A549 (cell line): ENCODE measurements around the gene EPHB6. TPM values are rescaled to one million over a fixed set of nuclear protein-coding genes. Genes with fewer than 3 reads are reported as not detected.

ENCODE experiments used
- ATAC-seq, 2 experiments: fragments of 200-7000 bp in 1 of 2; fragments of >200 bp in 1 of 2; cut with Nextera tagmentation in 1 of 2; cut with Tn5 transposase in 1 of 2; 3 replicates each; pipeline versions ENCODE4 v1.8.0 to v1.9.1; 2018 to 2020; ENCODE audit warnings: mild to moderate bottlenecking in 1 of 2, moderate library complexity in 1 of 2
- CTCF ChIA-PET: fragments of 300-600 bp; sonication (Branson Sonifier 250); formaldehyde crosslinking; extraction: SDS; loops from one replicate; lab custom pipeline; 2021; ENCODE audit warnings: antibody characterized with exemption, inconsistent platforms; lab: Yijun Ruan, JAX
- POLR2A ChIA-PET: fragments of 350-600 bp; formaldehyde crosslinking; extraction: SDS; loops from one replicate; lab custom pipeline; 2021; ENCODE audit warnings: antibody characterized with exemption, inconsistent platforms; lab: Yijun Ruan, JAX
- DNase-seq, 2 experiments: peaks; one replicate each; pipeline versions ENCODE4 v3.0.0 to v3.0.0-alpha.2; 2011 to 2016; ENCODE audit warnings: low read depth in 1 of 2, low spot score in 1 of 2
- FAIRE-seq: peaks from 2 replicates; lab custom pipeline; 2011; peaks lifted over from hg19 to GRCh38; lab: Jason Lieb, UNC
- H3K27ac ChIP-seq, 2 experiments: fragments of >200 bp; sonication (Bioruptor Twin); formaldehyde crosslinking; 3 replicates each; pipeline ENCODE4 v1.5.1; 2016 to 2017
- H3K4me1 ChIP-seq: fragments of >200 bp; sonication (Bioruptor Twin); formaldehyde crosslinking; 3 replicates; pipeline ENCODE4 v1.6.1; 2016
- H3K4me2 ChIP-seq: fragments of >200 bp; sonication (Bioruptor Twin); formaldehyde crosslinking; 3 replicates; pipeline ENCODE4 v1.6.1; 2016
- H3K4me3 ChIP-seq: fragments of >200 bp; sonication (Bioruptor Twin); formaldehyde crosslinking; 3 replicates; pipeline ENCODE4 v1.5.1; 2016
- H3K9me3 ChIP-seq: fragments of >200 bp; sonication (Bioruptor Twin); formaldehyde crosslinking; 3 replicates; pipeline ENCODE4 v1.6.1; 2016
- EHMT2 ChIP-seq: fragments of 200-600 bp; sonication (generic); IDR thresholded peaks from 2 replicates; pipeline ENCODE4 v1.6.1; 2016; ENCODE audit warnings: antibody characterized with exemption, low read depth, mild to moderate bottlenecking, moderate library complexity
- GATA3 ChIP-seq: IDR thresholded peaks from 2 replicates; pipeline ENCODE4 v1.6.1; 2012; ENCODE audit warnings: borderline replicate concordance
- HDAC2 ChIP-seq: fragments of 200-600 bp; sonication (generic); IDR thresholded peaks from 2 replicates; pipeline ENCODE4 v1.6.1; 2016
- HEYL ChIP-seq: fragments of 250-450 bp; sonication (Bioruptor Pico); IDR thresholded peaks from 2 replicates; pipeline ENCODE4 v1.8.0; 2021; ENCODE audit warnings: mild to moderate bottlenecking, moderate library complexity
- HOXB13 ChIP-seq: fragments of 250-450 bp; sonication (Bioruptor Pico); IDR thresholded peaks from 2 replicates; pipeline ENCODE4 v1.5.0; 2020; ENCODE audit warnings: low read depth, mild to moderate bottlenecking, moderate library complexity
- HOXB5 ChIP-seq: fragments of 250-450 bp; sonication (Bioruptor Pico); IDR thresholded peaks from 2 replicates; pipeline ENCODE4 v1.5.0; 2020; ENCODE audit warnings: mild to moderate bottlenecking, moderate library complexity
- KDM5A ChIP-seq: fragments of 200-600 bp; sonication (generic); IDR thresholded peaks from 2 replicates; pipeline ENCODE4 v1.6.1; 2016; ENCODE audit warnings: antibody characterized with exemption, mild to moderate bottlenecking
- MAFK ChIP-seq: fragments of 450-650 bp; IDR thresholded peaks from 2 replicates; pipeline ENCODE4 v1.6.1; 2014; ENCODE audit not compliant: partially characterized antibody
- MAZ ChIP-seq: fragments of 150-350 bp; IDR thresholded peaks from 2 replicates; pipeline ENCODE4 v1.6.1; 2014; ENCODE audit warnings: antibody characterized with exemption, low read depth, low read length, borderline replicate concordance
- MYC ChIP-seq: IDR thresholded peaks from 2 replicates; pipeline ENCODE4 v1.6.1; 2012; ENCODE audit warnings: mild to moderate bottlenecking, inconsistent platforms, low read length, improper control_type of control experiment, borderline replicate concordance
- NFE2L2 ChIP-seq: fragments of 150-350 bp; conservative IDR thresholded peaks from 2 replicates; pipeline ENCODE4 v1.6.1; 2014; ENCODE audit warnings: low read length
- NPAS2 ChIP-seq: fragments of 250-450 bp; sonication (Bioruptor Pico); IDR thresholded peaks from 2 replicates; pipeline ENCODE4 v1.8.0; 2022; ENCODE audit warnings: mild to moderate bottlenecking, moderate library complexity, borderline replicate concordance
- PHF8 ChIP-seq: fragments of 200-600 bp; sonication (generic); IDR thresholded peaks from 2 replicates; pipeline ENCODE4 v1.6.1; 2016; ENCODE audit warnings: low read depth, mild to moderate bottlenecking, antibody characterized with exemption, moderate library complexity, borderline replicate concordance
- RAD21 ChIP-seq, 2 experiments: fragments of >200 bp in 1 of 2; sonication (Bioruptor Twin) in 1 of 2; formaldehyde crosslinking in 1 of 2; IDR thresholded peaks in 1 of 2; conservative IDR thresholded peaks in 1 of 2; 2 replicates in 1 of 2; 3 replicates in 1 of 2; pipeline ENCODE4 v1.6.1; 2012 to 2018; ENCODE audit warnings: inconsistent platforms in 1 of 2
- RARB ChIP-seq: fragments of 250-450 bp; sonication (Bioruptor Pico); IDR thresholded peaks from 2 replicates; pipeline ENCODE4 v1.8.0; 2021; ENCODE audit warnings: mild to moderate bottlenecking, moderate library complexity
- RCOR1 ChIP-seq: fragments of 150-350 bp; IDR thresholded peaks from 2 replicates; pipeline ENCODE4 v1.6.1; 2014; ENCODE audit warnings: antibody characterized with exemption, low read length, low read depth
- REST ChIP-seq: fragments of 200-600 bp; sonication (generic); IDR thresholded peaks from 2 replicates; pipeline ENCODE4 v1.6.1; 2016; ENCODE audit warnings: antibody characterized with exemption, mild to moderate bottlenecking, moderate library complexity
- RNF2 ChIP-seq: fragments of 200-600 bp; sonication (generic); IDR thresholded peaks from 2 replicates; pipeline ENCODE4 v1.6.1; 2016; ENCODE audit warnings: low read depth, mild to moderate bottlenecking, antibody characterized with exemption, moderate library complexity, borderline replicate concordance
- SMC3 ChIP-seq: fragments of >200 bp; sonication (Bioruptor Twin); formaldehyde crosslinking; IDR thresholded peaks from 3 replicates; pipeline ENCODE4 v1.6.1; 2018; ENCODE audit warnings: inconsistent platforms
- USF2 ChIP-seq: fragments of 450-650 bp; IDR thresholded peaks from 2 replicates; pipeline ENCODE4 v1.6.1; 2014; ENCODE audit warnings: antibody characterized with exemption
- ZC3H11A ChIP-seq: fragments of 450-650 bp; IDR thresholded peaks from 2 replicates; pipeline ENCODE4 v1.6.1; 2014; ENCODE audit warnings: antibody characterized with exemption, mild to moderate bottlenecking
- ZFP36 ChIP-seq: fragments of 450-650 bp; IDR thresholded peaks from 2 replicates; pipeline ENCODE4 v1.6.1; 2014; ENCODE audit warnings: borderline replicate concordance; ENCODE audit not compliant: partially characterized antibody
- WGBS: methylation state at CpG from one replicate; pipeline ENCODE4 v1.1.6; 2017; ENCODE audit errors: missing lambda C conversion rate; 5-methylcytosine and 5-hydroxymethylcytosine counted together
- polyA plus RNA-seq, 4 experiments: library from polyadenylated mRNA; depleted of rRNA in 3 of 4; stranded (reverse); fragments of >200 nt; fragmentation: RNase III in 1 of 4; extraction: RNeasy Plus Mini Kit Qiagen cat#74134 plus additional on column Dnase treatment in 1 of 4; gene quantifications; 2 replicates in 3 of 4; 3 replicates in 1 of 4; pipeline ENCODE4 v1.2.3, GENCODE V29; 2011 to 2017
- TF ChIP-seq, protein P1 (sequence below): fragments of >200 bp; sonication (Bioruptor Twin); formaldehyde crosslinking; IDR thresholded peaks from 3 replicates; pipeline ENCODE4 v1.5.1; 2016
- TF ChIP-seq, protein P2 (sequence below): IDR thresholded peaks from 2 replicates; pipeline ENCODE4 v1.6.1; 2012

The EPHB6 gene
- polyA plus RNA-seq, 2 of the 4 experiments (the other 2 are of a cell fraction) = 0.26 to 0.37 TPM

DNA sequence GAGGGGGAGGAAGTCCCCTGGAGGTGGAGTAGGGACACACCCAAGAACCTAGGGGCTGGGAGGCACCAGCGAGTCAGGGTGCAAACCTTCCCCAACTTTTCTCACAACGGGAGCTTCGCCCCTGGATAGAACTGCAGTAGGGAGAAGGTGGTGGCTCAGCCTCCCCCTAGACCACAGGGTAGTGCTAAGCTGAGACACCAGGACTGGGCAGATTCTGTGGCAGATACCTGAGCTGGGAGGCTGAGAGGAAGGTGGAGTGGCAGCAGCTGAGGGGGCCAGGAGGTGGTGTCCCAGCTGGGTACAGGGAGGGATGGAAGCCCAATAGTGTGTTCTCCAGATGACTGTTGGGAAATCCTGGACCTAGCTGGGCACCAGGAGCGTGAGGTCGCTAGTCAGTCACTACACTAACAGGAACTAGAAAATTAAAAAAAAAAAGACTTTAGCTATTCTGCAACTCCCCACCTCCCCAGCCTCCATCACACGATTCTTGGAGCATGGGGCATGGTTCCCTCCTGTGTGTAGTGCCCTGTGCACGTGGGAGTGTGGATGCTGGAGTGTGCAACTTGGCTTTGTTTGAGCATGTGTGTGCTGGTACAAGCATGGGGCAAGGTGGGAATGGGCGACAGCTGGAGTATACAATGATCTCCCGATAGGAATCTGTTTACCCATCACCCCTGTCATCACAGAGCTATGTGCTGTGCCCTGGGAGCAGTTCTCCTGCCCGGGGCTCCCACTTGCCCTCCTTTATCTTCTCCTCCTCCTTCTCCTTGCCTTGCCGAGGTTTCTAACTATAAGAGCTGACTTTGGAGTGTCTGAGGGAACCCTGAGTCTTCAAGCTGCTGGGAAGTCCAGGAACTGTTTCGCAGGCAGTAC, 39.5 kb downstream of the EPHB6 start:
- H3K9me3 ChIP-seq = no peaks in the 10 kb centered on the region
- FAIRE-seq (no peak), DNase-seq (no peak)
- POLR2A ChIA-PET = no interaction called here
- no peak overlapping the region for H3K4me3 ChIP-seq
- H3K27ac ChIP-seq = no peak overlapping the region
- TF ChIP-seq EHMT2 (no peak), HDAC2 (no peak), RCOR1 (no peak), GATA3 (no peak), ZFP36 (no peak), HOXB5 (CRISPR knock-in tag) (no peak), RARB (CRISPR knock-in tag) (no peak), USF2 (no peak), MAFK (no peak), KDM5A (no peak), MYC (no peak), MAZ (no peak), REST (no peak), NPAS2 (CRISPR knock-in tag) (no peak)
- TF ChIP-seq, all 56 proteins: peak for 0
- no peaks in the 10 kb centered on the region for H3K4me1 ChIP-seq
- WGBS = 19% methylated on average over 12 of the region's 12 CpGs
- ATAC-seq = no peak
- CTCF ChIA-PET = interaction anchor here (1.0 to 1.8 kb wide), 4 partner anchors 15 to 321 kb away, joined by 3 to 4 read pairs (median 3); no protein-coding TSS in a partner anchor
- no peak overlapping the region for H3K4me2 ChIP-seq

DNA sequence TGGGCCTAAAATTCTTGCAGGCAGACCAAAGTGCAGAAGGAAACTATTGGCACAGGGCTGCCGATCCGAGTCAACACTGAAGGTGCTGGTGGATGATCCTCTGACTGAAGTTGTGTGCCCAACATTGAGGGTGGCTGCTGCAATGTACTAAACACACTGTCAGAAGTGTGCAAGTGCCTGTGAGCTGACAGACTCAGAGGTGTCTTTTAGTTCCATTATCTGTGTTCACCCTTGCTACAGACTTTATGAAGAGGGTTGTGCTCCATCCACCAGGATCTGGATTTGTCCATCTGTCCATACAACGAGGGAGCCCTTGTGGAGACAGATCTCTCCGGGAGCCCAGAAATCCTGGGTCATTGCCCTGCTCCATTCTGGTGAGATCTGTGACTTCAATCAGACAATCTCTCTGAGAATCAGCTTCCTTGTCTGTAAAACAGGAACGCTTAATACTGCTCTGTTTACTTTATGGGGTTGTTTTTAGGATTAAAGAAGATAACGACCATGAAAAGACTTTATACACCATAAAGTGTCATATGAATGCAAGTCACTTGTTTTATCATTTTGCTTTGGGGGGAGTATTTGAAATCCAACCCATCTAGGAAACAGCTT, 40.2 kb downstream of the EPHB6 start:
- CTCF ChIA-PET = interaction anchor here (1.0 to 1.8 kb wide), 4 partner anchors 16 to 320 kb away, joined by 3 to 4 read pairs (median 3); no protein-coding TSS in a partner anchor
- Histone ChIP-seq H3K4me3 (no peak overlapping the region), H3K4me2 (no peak overlapping the region), H3K9me3 (no peaks in the 10 kb centered on the region), H3K27ac (no peak overlapping the region), H3K4me1 (no peaks in the 10 kb centered on the region)
- 27% methylated on average over 6 of the region's 6 CpGs for WGBS
- DNase-seq (no peak), ATAC-seq (no peak), FAIRE-seq (no peak)
- POLR2A ChIA-PET = no interaction called here
- no peak for TF ChIP-seq PHF8
- TF ChIP-seq, protein P1, sequence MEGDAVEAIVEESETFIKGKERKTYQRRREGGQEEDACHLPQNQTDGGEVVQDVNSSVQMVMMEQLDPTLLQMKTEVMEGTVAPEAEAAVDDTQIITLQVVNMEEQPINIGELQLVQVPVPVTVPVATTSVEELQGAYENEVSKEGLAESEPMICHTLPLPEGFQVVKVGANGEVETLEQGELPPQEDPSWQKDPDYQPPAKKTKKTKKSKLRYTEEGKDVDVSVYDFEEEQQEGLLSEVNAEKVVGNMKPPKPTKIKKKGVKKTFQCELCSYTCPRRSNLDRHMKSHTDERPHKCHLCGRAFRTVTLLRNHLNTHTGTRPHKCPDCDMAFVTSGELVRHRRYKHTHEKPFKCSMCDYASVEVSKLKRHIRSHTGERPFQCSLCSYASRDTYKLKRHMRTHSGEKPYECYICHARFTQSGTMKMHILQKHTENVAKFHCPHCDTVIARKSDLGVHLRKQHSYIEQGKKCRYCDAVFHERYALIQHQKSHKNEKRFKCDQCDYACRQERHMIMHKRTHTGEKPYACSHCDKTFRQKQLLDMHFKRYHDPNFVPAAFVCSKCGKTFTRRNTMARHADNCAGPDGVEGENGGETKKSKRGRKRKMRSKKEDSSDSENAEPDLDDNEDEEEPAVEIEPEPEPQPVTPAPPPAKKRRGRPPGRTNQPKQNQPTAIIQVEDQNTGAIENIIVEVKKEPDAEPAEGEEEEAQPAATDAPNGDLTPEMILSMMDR = no peak
- no peak for TF ChIP-seq HDAC2
- TF ChIP-seq REST = no peak
- no peak for TF ChIP-seq NPAS2 (CRISPR knock-in tag)
- no peak for TF ChIP-seq HEYL (CRISPR knock-in tag)
- no peak for TF ChIP-seq HOXB5 (CRISPR knock-in tag)
- no peak for TF ChIP-seq RAD21 (conservative IDR thresholded peaks at IDR 0.05 in 1 of 2, IDR thresholded peaks at IDR 0.05 in 1 of 2)
- no peak for TF ChIP-seq ZC3H11A
- TF ChIP-seq, protein P2, sequence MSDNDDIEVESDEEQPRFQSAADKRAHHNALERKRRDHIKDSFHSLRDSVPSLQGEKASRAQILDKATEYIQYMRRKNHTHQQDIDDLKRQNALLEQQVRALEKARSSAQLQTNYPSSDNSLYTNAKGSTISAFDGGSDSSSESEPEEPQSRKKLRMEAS = no peak
- TF ChIP-seq SMC3 = no peak
- TF ChIP-seq RNF2 = no peak
- no peak for TF ChIP-seq HOXB13 (CRISPR knock-in tag)
- no peak for TF ChIP-seq NFE2L2
- TF ChIP-seq GATA3 = no peak
